ENCODE data around the gene HSF2BP. TPM values are rescaled to one million over a fixed set of nuclear protein-coding genes. Genes with fewer than 3 reads are reported as not detected.

The HSF2BP gene
- polyA plus RNA-seq, 1 donor (not counting 4 experiments of a cell fraction or from before 2014, with no cell fraction given): 6.1 TPM

DNA sequence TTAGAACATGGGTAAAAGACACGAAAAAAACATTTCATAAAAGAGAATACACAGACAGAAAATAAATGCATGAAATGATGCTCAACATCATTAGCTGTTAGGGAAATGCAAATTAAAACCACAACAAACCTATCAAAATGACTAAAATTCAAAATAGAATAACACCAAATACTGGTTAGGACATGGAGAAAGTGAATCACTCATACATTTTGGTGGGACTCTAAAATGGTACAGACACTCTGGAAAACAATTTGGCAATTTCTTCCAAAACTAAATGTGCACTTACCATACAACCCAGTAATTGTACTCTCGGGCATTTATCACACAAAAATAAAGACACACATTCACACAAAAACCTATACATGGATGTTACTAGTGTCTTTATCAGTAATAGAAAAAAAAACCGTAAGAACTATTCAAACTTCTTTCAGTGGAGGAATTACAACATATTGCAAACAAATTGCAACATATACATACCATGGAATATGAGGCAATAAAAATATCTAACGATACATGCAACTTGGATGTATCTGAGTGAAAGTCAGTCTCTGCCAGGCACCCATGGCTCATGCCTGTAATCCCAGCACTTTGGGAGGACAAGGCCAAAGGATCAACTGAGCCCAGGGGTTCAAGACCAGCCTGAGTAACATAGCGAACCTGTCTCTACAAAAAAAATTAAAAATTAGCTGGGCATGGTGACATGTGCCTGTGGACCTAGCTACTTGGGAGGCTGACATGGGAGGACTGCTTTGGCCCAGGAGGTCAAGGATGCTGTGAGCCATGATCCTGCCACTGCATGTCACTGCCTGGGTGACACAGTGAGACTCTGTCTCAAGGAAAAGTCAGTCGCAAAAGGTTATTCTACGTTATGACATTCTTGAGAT lies 19.6 kb downstream of the HSF2BP start:
- Histone ChIP-seq H2AFZ (ENCODE audit: control insufficient read depth, low read length) (peak overlapping the region; percentile 2), H3K9me3 (ENCODE audit: control insufficient read depth, low read depth, low read length) (no peaks in the 10 kb centered on the region), H3K9me1 (ENCODE audit: control insufficient read depth, extremely low read depth, insufficient read depth, low read length) (no peaks in the 10 kb centered on the region), H3K4me2 (ENCODE audit: control insufficient read depth, extremely low read depth, insufficient read depth, low read depth, low read length) (peak overlapping the region; percentile 7), H3K27me3 (ENCODE audit: control insufficient read depth, extremely low read depth, insufficient read depth, low read length) (no peaks in the 10 kb centered on the region), H4K20me1 (ENCODE audit: control insufficient read depth, extremely low read depth, insufficient read depth, low read length) (no peaks in the 10 kb centered on the region), H3K27ac (ENCODE audit: control insufficient read depth, insufficient read depth, low read length) (peak overlapping the region; percentile 62), H3K4me3 (ENCODE audit: control insufficient read depth in 2 of 3, extremely low read depth in 1 of 3, insufficient read depth in 2 of 3, low read depth in 1 of 3, low read length in 3 of 3) (no peak overlapping the region), H3K36me3 (ENCODE audit: control insufficient read depth in 2 of 2, extremely low read depth in 1 of 2, insufficient read depth in 2 of 2, low read length in 2 of 2) (no peaks in the 10 kb centered on the region), H3K79me2 (ENCODE audit: control insufficient read depth, insufficient read depth, low read length) (no peaks in the 10 kb centered on the region), H3K4me1 (ENCODE audit: control insufficient read depth, extremely low read depth, insufficient read depth, low read length) (peaks cover 19% of the 10 kb centered on the region), H3K9ac (ENCODE audit: control insufficient read depth, extremely low read depth, insufficient read depth, low read length) (no peak overlapping the region)
- dilution Hi-C loops (cut with MboI; ENCODE audit: extremely low pct_ligation_motif_present, low sequenced_read_pairs): no loop called here
- FAIRE-seq (peak; percentile 44), DNase-seq (ENCODE audit: low read depth, low spot score) (peak; percentile 35)
- TF ChIP-seq EZH2 (IDR thresholded peaks at IDR 0.05; ENCODE audit: low read length): no peak

DNA sequence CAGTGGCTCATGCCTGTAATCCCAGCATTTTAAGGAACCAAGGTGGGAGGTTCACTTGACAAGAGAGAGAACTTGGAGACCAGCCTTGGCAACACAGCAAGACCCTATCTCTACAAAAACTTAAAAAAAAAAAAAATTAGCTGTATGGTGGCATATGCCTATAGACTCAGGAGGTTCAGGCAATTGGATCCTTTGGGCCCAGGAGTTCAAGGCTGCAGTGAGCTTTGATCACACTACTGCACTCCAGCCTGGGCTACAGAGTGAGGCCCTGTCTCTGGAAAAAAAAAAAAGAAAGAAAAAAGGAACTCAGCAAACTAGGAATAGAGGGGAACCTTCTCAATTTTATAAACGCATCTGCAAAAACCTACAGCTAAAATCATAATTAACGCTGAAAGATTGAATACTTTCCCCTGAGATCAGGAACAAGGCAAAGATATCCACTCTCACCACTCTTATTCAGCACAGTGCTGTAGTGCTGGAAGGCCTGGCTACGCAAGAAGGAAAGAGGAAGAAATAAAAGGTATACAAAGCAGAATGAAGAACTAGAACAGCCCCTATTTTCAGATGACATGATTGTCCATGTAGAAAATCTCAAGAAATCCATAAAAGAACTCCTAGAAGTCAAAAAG lies 21.6 kb downstream of the HSF2BP start:
- no peak overlapping the region for H3K9ac ChIP-seq (ENCODE audit: control insufficient read depth, extremely low read depth, insufficient read depth, low read length)
- dilution Hi-C loops (cut with MboI; ENCODE audit: extremely low pct_ligation_motif_present, low sequenced_read_pairs): no loop called here
- no peaks in the 10 kb centered on the region for H4K20me1 ChIP-seq (ENCODE audit: control insufficient read depth, extremely low read depth, insufficient read depth, low read length)
- H3K79me2 ChIP-seq (ENCODE audit: control insufficient read depth, insufficient read depth, low read length): no peaks in the 10 kb centered on the region
- no peak overlapping the region for H3K27ac ChIP-seq (ENCODE audit: control insufficient read depth, insufficient read depth, low read length)
- peaks cover 11% of the 10 kb centered on the region for H3K4me1 ChIP-seq (ENCODE audit: control insufficient read depth, extremely low read depth, insufficient read depth, low read length)
- H3K9me1 ChIP-seq (ENCODE audit: control insufficient read depth, extremely low read depth, insufficient read depth, low read length): no peaks in the 10 kb centered on the region
- no peaks in the 10 kb centered on the region for H3K9me3 ChIP-seq (ENCODE audit: control insufficient read depth, low read depth, low read length)
- TF ChIP-seq, protein P1, sequence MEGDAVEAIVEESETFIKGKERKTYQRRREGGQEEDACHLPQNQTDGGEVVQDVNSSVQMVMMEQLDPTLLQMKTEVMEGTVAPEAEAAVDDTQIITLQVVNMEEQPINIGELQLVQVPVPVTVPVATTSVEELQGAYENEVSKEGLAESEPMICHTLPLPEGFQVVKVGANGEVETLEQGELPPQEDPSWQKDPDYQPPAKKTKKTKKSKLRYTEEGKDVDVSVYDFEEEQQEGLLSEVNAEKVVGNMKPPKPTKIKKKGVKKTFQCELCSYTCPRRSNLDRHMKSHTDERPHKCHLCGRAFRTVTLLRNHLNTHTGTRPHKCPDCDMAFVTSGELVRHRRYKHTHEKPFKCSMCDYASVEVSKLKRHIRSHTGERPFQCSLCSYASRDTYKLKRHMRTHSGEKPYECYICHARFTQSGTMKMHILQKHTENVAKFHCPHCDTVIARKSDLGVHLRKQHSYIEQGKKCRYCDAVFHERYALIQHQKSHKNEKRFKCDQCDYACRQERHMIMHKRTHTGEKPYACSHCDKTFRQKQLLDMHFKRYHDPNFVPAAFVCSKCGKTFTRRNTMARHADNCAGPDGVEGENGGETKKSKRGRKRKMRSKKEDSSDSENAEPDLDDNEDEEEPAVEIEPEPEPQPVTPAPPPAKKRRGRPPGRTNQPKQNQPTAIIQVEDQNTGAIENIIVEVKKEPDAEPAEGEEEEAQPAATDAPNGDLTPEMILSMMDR (optimal IDR thresholded peaks at IDR 0.05 in 1 of 3, IDR thresholded peaks at IDR 0.05 in 1 of 3, conservative IDR thresholded peaks at IDR 0.05 in 1 of 3; ENCODE audit: extremely low read depth in 1 of 3, insufficient read depth in 2 of 3, low read length in 3 of 3): no peak
- TF ChIP-seq EZH2 (IDR thresholded peaks at IDR 0.05; ENCODE audit: low read length): no peak
- no peak overlapping the region for H3K4me2 ChIP-seq (ENCODE audit: control insufficient read depth, extremely low read depth, insufficient read depth, low read depth, low read length)
- no peak for DNase-seq (ENCODE audit: low read depth, low spot score)
- no peaks in the 10 kb centered on the region for H3K27me3 ChIP-seq (ENCODE audit: control insufficient read depth, extremely low read depth, insufficient read depth, low read length)
- no peaks in the 10 kb centered on the region for H3K36me3 ChIP-seq (ENCODE audit: control insufficient read depth in 2 of 2, extremely low read depth in 1 of 2, insufficient read depth in 2 of 2, low read length in 2 of 2)
- no peak overlapping the region for H2AFZ ChIP-seq (ENCODE audit: control insufficient read depth, low read length)
- FAIRE-seq: no peak
- H3K4me3 ChIP-seq (ENCODE audit: control insufficient read depth in 2 of 3, extremely low read depth in 1 of 3, insufficient read depth in 2 of 3, low read depth in 1 of 3, low read length in 3 of 3): no peak overlapping the region
